PC-9 (cell line): ENCODE data around the gene PSMC1.

Experiments
- EZH2 ChIP-seq: fragments of 200-600 bp; sonication (generic); IDR thresholded peaks from 2 replicates; pipeline ENCODE4 v1.8.0; 2017; ENCODE audit warnings: antibody characterized with exemption, low read depth
- TF ChIP-seq, protein P1 (sequence below): fragments of 200-600 bp; sonication (generic); conservative IDR thresholded peaks from 2 replicates; pipeline ENCODE4 v1.6.1; 2017; ENCODE audit warnings: mixed run types, antibody characterized with exemption, mild to moderate bottlenecking, moderate library complexity

- TF ChIP-seq, protein P1, sequence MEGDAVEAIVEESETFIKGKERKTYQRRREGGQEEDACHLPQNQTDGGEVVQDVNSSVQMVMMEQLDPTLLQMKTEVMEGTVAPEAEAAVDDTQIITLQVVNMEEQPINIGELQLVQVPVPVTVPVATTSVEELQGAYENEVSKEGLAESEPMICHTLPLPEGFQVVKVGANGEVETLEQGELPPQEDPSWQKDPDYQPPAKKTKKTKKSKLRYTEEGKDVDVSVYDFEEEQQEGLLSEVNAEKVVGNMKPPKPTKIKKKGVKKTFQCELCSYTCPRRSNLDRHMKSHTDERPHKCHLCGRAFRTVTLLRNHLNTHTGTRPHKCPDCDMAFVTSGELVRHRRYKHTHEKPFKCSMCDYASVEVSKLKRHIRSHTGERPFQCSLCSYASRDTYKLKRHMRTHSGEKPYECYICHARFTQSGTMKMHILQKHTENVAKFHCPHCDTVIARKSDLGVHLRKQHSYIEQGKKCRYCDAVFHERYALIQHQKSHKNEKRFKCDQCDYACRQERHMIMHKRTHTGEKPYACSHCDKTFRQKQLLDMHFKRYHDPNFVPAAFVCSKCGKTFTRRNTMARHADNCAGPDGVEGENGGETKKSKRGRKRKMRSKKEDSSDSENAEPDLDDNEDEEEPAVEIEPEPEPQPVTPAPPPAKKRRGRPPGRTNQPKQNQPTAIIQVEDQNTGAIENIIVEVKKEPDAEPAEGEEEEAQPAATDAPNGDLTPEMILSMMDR: no peak
- no peak for TF ChIP-seq EZH2
Observed at GRCh38 chr14:90246936-90247335, 9.4 kb upstream of the PSMC1 start.
